Panc1 (cell line): ENCODE data around the gene ZDHHC11.
"Not testable (repeated sequence)": the region's sequence is repeated elsewhere in the genome, so short reads cannot be mapped to it uniquely, and the experiment has no call there.

Experiments
- POLR2AphosphoS5 ChIP-seq: IDR thresholded peaks from 2 replicates; pipeline ENCODE4 v1.6.1; 2012; ENCODE audit warnings: mild to moderate bottlenecking, low read depth, low read length, moderate library complexity
- TF ChIP-seq, protein P1 (sequence below): fragments of 450-650 bp; IDR thresholded peaks from 2 replicates; pipeline ENCODE4 v1.5.1; 2017; ENCODE audit warnings: mild to moderate bottlenecking

DNA sequence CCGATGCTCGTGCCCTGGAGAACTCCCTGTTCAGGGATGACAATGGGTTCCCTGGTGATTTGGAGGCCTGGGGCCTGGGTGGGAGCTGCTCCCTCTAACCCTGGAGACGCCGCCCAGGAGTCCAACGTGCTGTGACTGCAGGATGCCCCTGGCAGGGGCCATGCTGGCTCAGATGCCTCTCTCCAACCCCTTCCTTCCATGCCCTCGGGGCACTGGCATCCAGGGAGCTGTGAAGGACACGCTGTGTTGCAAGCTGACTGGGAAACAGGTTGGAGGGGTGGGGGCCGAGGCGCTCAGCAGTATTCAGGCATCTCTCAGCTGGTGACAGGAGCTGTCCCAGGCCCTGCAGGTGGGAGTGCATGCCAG, 75.2 kb downstream of the ZDHHC11 start:
- not testable (repeated sequence) for TF ChIP-seq POLR2AphosphoS5
- TF ChIP-seq, protein P1, sequence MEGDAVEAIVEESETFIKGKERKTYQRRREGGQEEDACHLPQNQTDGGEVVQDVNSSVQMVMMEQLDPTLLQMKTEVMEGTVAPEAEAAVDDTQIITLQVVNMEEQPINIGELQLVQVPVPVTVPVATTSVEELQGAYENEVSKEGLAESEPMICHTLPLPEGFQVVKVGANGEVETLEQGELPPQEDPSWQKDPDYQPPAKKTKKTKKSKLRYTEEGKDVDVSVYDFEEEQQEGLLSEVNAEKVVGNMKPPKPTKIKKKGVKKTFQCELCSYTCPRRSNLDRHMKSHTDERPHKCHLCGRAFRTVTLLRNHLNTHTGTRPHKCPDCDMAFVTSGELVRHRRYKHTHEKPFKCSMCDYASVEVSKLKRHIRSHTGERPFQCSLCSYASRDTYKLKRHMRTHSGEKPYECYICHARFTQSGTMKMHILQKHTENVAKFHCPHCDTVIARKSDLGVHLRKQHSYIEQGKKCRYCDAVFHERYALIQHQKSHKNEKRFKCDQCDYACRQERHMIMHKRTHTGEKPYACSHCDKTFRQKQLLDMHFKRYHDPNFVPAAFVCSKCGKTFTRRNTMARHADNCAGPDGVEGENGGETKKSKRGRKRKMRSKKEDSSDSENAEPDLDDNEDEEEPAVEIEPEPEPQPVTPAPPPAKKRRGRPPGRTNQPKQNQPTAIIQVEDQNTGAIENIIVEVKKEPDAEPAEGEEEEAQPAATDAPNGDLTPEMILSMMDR, result not testable (repeated sequence)
